SK-N-SH (cell line): ENCODE measurements around the gene THADA. TPM values are rescaled to one million over a fixed set of nuclear protein-coding genes. Genes with fewer than 3 reads are reported as not detected.

Source experiments
- CTCF ChIA-PET: fragments of 300-600, 350-600 bp; formaldehyde crosslinking; extraction: SDS; loops from one replicate; lab custom pipeline; 2021; lab: Yijun Ruan, JAX
- POLR2A ChIA-PET: fragments of 350-600 bp; sonication (Branson Sonifier 250); formaldehyde crosslinking; extraction: SDS; loops from one replicate; lab custom pipeline; 2020; ENCODE audit warnings: antibody characterized with exemption, inconsistent platforms; lab: Yijun Ruan, JAX
- DNase-seq: peaks from one replicate; pipeline ENCODE4 v3.0.0; 2012
- H2AFZ ChIP-seq: fragments of 200-600 bp; sonication (generic); 2 replicates; pipeline ENCODE4 v1.8.1; 2016; ENCODE audit warnings: antibody characterized with exemption, mild to moderate bottlenecking, low read depth
- H3F3A ChIP-seq: fragments of 200-600 bp; sonication (generic); replicated peaks from 2 replicates; pipeline ENCODE3; 2016; ENCODE audit warnings: antibody characterized with exemption, mild to moderate bottlenecking; ENCODE audit not compliant: insufficient read depth
- H3K27ac ChIP-seq, 2 experiments: fragments of 200-500 bp in 1 of 2; fragments of 200-600 bp in 1 of 2; sonication (Bioruptor generic) in 1 of 2; sonication (generic), shearing (Covaris generic) in 1 of 2; 2 replicates each; pipeline versions ENCODE4 v1.5.1 to v1.6.1; 2014 to 2016; ENCODE audit warnings: low read depth in 2 of 2, inconsistent platforms in 1 of 2, low read length in 1 of 2, mild to moderate bottlenecking in 1 of 2, mixed read lengths in 1 of 2
- H3K27me3 ChIP-seq: fragments of 200-600 bp; sonication (generic), shearing (Covaris generic); 2 replicates; pipeline ENCODE4 v1.6.1; 2016; ENCODE audit warnings: mixed run types; ENCODE audit not compliant: insufficient read depth
- H3K36me3 ChIP-seq, 2 experiments: fragments of 200-500 bp in 1 of 2; fragments of 200-600 bp in 1 of 2; sonication (Bioruptor generic) in 1 of 2; sonication (generic) in 1 of 2; replicated peaks in 1 of 2; 2 replicates each; pipeline versions ENCODE3 to v1.5.1; 2014 to 2016; ENCODE audit warnings: low read length in 1 of 2, mild to moderate bottlenecking in 1 of 2; ENCODE audit not compliant: insufficient read depth in 2 of 2, control insufficient read depth in 1 of 2
- H3K4me1 ChIP-seq, 2 experiments: fragments of 200-500 bp in 1 of 2; fragments of 200-600 bp in 1 of 2; sonication (Bioruptor generic) in 1 of 2; sonication (generic), shearing (Covaris generic) in 1 of 2; 2 replicates each; pipeline versions ENCODE4 v1.5.1 to v1.6.1; 2014 to 2016; ENCODE audit warnings: low read depth in 1 of 2, low read length in 1 of 2, mixed run types in 1 of 2; ENCODE audit not compliant: insufficient read depth in 2 of 2, control insufficient read depth in 1 of 2
- H3K4me2 ChIP-seq: fragments of 200-600 bp; sonication (generic), shearing (Covaris generic); 2 replicates; pipeline ENCODE4 v1.6.1; 2017; ENCODE audit warnings: mixed run types
- H3K4me3 ChIP-seq, 2 experiments: fragments of 200-500 bp in 1 of 2; fragments of 200-600 bp in 1 of 2; sonication (Bioruptor generic) in 1 of 2; sonication (generic), shearing (Covaris generic) in 1 of 2; 2 replicates each; pipeline versions ENCODE4 v1.5.1 to v1.8.1; 2014 to 2016; ENCODE audit warnings: low read depth in 2 of 2, inconsistent platforms in 1 of 2, low read length in 1 of 2, mild to moderate bottlenecking in 1 of 2, mixed read lengths in 1 of 2, moderate library complexity in 1 of 2
- H3K79me2 ChIP-seq: fragments of 200-600 bp; sonication (generic); 2 replicates; pipeline ENCODE4 v1.8.1; 2017; ENCODE audit warnings: mild to moderate bottlenecking; ENCODE audit not compliant: insufficient read depth
- H3K9ac ChIP-seq: fragments of 200-600 bp; sonication (generic); 2 replicates; pipeline ENCODE4 v1.6.1; 2017; ENCODE audit warnings: mixed run types
- H3K9me2 ChIP-seq: fragments of 200-600 bp; sonication (generic); 2 replicates; pipeline ENCODE4 v1.6.1; 2017; ENCODE audit warnings: mixed run types
- H3K9me3 ChIP-seq: fragments of 200-600 bp; sonication (generic); 2 replicates; pipeline ENCODE4 v1.6.1; 2017; ENCODE audit warnings: mixed run types, mild to moderate bottlenecking, moderate library complexity
- H4K20me1 ChIP-seq: fragments of 200-600 bp; sonication (generic); 2 replicates; pipeline ENCODE4 v1.6.1; 2017; ENCODE audit warnings: mild to moderate bottlenecking, mixed run types; ENCODE audit not compliant: insufficient read depth
- CHD2 ChIP-seq: fragments of 150-350 bp; IDR thresholded peaks from 2 replicates; pipeline ENCODE4 v1.6.1; 2018; ENCODE audit warnings: low read length; ENCODE audit not compliant: partially characterized antibody
- ELF1 ChIP-seq: IDR thresholded peaks from 2 replicates; pipeline ENCODE4 v1.4.0; 2012
- FOSL2 ChIP-seq: IDR thresholded peaks from 2 replicates; pipeline ENCODE4 v1.4.0; 2012; ENCODE audit warnings: low read depth, mild to moderate bottlenecking, moderate library complexity, borderline replicate concordance
- FOXJ3 ChIP-seq: sonication (generic); formaldehyde crosslinking; IDR thresholded peaks from 2 replicates; pipeline ENCODE4 v1.5.1; 2020; ENCODE audit warnings: mild to moderate bottlenecking, missing genetic modification reagents
- FOXM1 ChIP-seq: IDR thresholded peaks from 2 replicates; pipeline ENCODE4 v1.4.0; 2012; ENCODE audit warnings: low read depth, mild to moderate bottlenecking
- GABPA ChIP-seq: IDR thresholded peaks from 2 replicates; pipeline ENCODE4 v1.4.0; 2012; ENCODE audit warnings: low read depth, mild to moderate bottlenecking
- GATA2 ChIP-seq: sonication (generic); formaldehyde crosslinking; IDR thresholded peaks from 2 replicates; pipeline ENCODE4 v1.5.0; 2020; ENCODE audit warnings: mild to moderate bottlenecking, missing genetic modification reagents
- MAX ChIP-seq: IDR thresholded peaks from 2 replicates; pipeline ENCODE4 v1.4.0; 2012; ENCODE audit warnings: low read depth
- PBX3 ChIP-seq: IDR thresholded peaks from 2 replicates; pipeline ENCODE4; 2012
- RCOR1 ChIP-seq: fragments of 150-350 bp; IDR thresholded peaks from 2 replicates; pipeline ENCODE4 v1.6.1; 2017; ENCODE audit warnings: antibody characterized with exemption, low read length
- RXRA ChIP-seq: IDR thresholded peaks from 2 replicates; pipeline ENCODE4 v1.4.0; 2012; ENCODE audit warnings: low read depth, mild to moderate bottlenecking, borderline replicate concordance
- SIN3A ChIP-seq: IDR thresholded peaks from 2 replicates; pipeline ENCODE4 v1.6.1; 2012; ENCODE audit warnings: low read depth, mild to moderate bottlenecking, low read length, moderate library complexity, borderline replicate concordance
- SMC3 ChIP-seq: IDR thresholded peaks from 2 replicates; pipeline ENCODE4 v1.6.1; 2012; ENCODE audit warnings: low read depth, low read length, improper control_type of control experiment
- TAF1 ChIP-seq: IDR thresholded peaks from 2 replicates; pipeline ENCODE4 v1.6.1; 2012; ENCODE audit warnings: low read depth, mild to moderate bottlenecking, low read length, moderate library complexity, borderline replicate concordance
- polyA plus RNA-seq, 3 experiments: library from polyadenylated mRNA; depleted of rRNA; stranded (reverse); fragments of >200 nt; gene quantifications; 2 replicates each; pipeline ENCODE4 v1.2.3, GENCODE V29; 2012
- TF ChIP-seq, protein P1 (sequence below): IDR thresholded peaks from 2 replicates; pipeline ENCODE4 v1.6.1; 2012; ENCODE audit warnings: mild to moderate bottlenecking, low read depth, low read length, moderate library complexity

The THADA gene
- polyA plus RNA-seq, 1 of the 3 experiments (the other 2 are of a cell fraction), result 25.6 TPM

DNA sequence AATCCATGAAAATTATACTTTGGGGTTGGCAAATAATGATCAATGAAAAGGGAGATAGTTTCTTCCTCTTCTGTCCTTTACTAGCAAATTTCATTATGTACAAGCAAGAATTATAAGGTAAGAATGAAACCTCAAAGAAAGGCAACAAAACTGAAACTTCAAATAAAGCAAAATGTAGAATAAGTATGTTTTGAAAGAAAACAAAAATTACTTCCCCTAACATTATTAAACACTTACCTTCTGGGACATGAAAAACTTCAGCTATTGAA, 29.4 kb downstream of the THADA start:
- Histone ChIP-seq H3K9ac (no peak overlapping the region), H3K9me3 (no peaks in the 10 kb centered on the region), H3K9me2 (no peaks in the 10 kb centered on the region), H3F3A (peaks cover 10% of the 10 kb centered on the region), H3K79me2 (no peaks in the 10 kb centered on the region), H2AFZ (no peak overlapping the region), H3K4me1 (no peaks in the 10 kb centered on the region), H3K4me3 (no peak overlapping the region), H3K27ac (no peak overlapping the region), H3K4me2 (no peak overlapping the region), H4K20me1 (no peaks in the 10 kb centered on the region), H3K36me3 (peaks cover 61% of the 10 kb centered on the region in 2 experiments), H3K27me3 (no peaks in the 10 kb centered on the region)
- no peak for TF ChIP-seq ELF1
- no peak for TF ChIP-seq TAF1
- TF ChIP-seq FOSL2, result no peak
- TF ChIP-seq GABPA, result no peak
- no peak for TF ChIP-seq SMC3
- TF ChIP-seq PBX3, result no peak
- no peak for TF ChIP-seq RXRA
- TF ChIP-seq FOXJ3 (CRISPR knock-in tag), result no peak
- TF ChIP-seq RCOR1, result no peak
- TF ChIP-seq SIN3A, result no peak
- no peak for TF ChIP-seq CHD2
- TF ChIP-seq, protein P1, sequence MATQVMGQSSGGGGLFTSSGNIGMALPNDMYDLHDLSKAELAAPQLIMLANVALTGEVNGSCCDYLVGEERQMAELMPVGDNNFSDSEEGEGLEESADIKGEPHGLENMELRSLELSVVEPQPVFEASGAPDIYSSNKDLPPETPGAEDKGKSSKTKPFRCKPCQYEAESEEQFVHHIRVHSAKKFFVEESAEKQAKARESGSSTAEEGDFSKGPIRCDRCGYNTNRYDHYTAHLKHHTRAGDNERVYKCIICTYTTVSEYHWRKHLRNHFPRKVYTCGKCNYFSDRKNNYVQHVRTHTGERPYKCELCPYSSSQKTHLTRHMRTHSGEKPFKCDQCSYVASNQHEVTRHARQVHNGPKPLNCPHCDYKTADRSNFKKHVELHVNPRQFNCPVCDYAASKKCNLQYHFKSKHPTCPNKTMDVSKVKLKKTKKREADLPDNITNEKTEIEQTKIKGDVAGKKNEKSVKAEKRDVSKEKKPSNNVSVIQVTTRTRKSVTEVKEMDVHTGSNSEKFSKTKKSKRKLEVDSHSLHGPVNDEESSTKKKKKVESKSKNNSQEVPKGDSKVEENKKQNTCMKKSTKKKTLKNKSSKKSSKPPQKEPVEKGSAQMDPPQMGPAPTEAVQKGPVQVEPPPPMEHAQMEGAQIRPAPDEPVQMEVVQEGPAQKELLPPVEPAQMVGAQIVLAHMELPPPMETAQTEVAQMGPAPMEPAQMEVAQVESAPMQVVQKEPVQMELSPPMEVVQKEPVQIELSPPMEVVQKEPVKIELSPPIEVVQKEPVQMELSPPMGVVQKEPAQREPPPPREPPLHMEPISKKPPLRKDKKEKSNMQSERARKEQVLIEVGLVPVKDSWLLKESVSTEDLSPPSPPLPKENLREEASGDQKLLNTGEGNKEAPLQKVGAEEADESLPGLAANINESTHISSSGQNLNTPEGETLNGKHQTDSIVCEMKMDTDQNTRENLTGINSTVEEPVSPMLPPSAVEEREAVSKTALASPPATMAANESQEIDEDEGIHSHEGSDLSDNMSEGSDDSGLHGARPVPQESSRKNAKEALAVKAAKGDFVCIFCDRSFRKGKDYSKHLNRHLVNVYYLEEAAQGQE, result no peak
- TF ChIP-seq GATA2 (CRISPR knock-in tag), result no peak
- no peak for TF ChIP-seq MAX
- no peak for TF ChIP-seq FOXM1
- ChIA-PET CTCF (interaction anchor here (0.8 to 7.3 kb wide), 7 partner anchors 10 to 739 kb away, joined by 3 to 62 read pairs (median 5); no protein-coding TSS in a partner anchor), POLR2A (interaction anchor here (0.7 to 1.8 kb wide), 3 partner anchors 9 to 719 kb away, joined by 3 to 5 read pairs (median 3); partner anchors contain the start of gene THADA)
- no peak for DNase-seq
